Hepatocyte (in vitro differentiated cells): Measurements from ENCODE around the gene NTNG1. TPM values are rescaled to one million over a fixed set of nuclear protein-coding genes. Genes with fewer than 3 reads are reported as not detected.

Experiments used
- DNase-seq: peaks from one replicate; pipeline ENCODE4 v3.0.0-alpha.2; 2016; ENCODE audit warnings: low spot score
- H2AFZ ChIP-seq: fragments of 200-600 bp; sonication (generic); 2 replicates; pipeline ENCODE4 v1.6.0; 2016; ENCODE audit warnings: antibody characterized with exemption, mild to moderate bottlenecking
- H3K27ac ChIP-seq: fragments of 200-600 bp; sonication (generic); 2 replicates; pipeline ENCODE4 v1.5.1; 2016; ENCODE audit warnings: mild to moderate bottlenecking
- H3K27me3 ChIP-seq: fragments of 200-600 bp; sonication (generic); 2 replicates; pipeline ENCODE4 v1.6.1; 2016
- H3K36me3 ChIP-seq: fragments of 200-600 bp; sonication (generic); replicated peaks from 2 replicates; pipeline ENCODE4 v1.5.1; 2016; ENCODE audit warnings: low read depth; ENCODE audit not compliant: insufficient read depth
- H3K4me1 ChIP-seq: fragments of 200-600 bp; sonication (generic); 2 replicates; pipeline ENCODE4 v1.5.1; 2016; ENCODE audit warnings: mild to moderate bottlenecking, moderate library complexity; ENCODE audit not compliant: insufficient read depth
- H3K4me2 ChIP-seq: fragments of 200-600 bp; sonication (generic); 2 replicates; pipeline ENCODE4 v1.6.0; 2016
- H3K4me3 ChIP-seq: fragments of 200-600 bp; sonication (generic); 2 replicates; pipeline ENCODE4 v1.5.1; 2016; ENCODE audit warnings: mild to moderate bottlenecking
- H3K79me2 ChIP-seq: fragments of 200-600 bp; sonication (generic); 2 replicates; pipeline ENCODE4 v1.6.0; 2017; ENCODE audit warnings: mild to moderate bottlenecking
- H3K9me2 ChIP-seq: fragments of 200-600 bp; sonication (generic); replicated peaks from 2 replicates; pipeline ENCODE4 v1.6.0; 2017; ENCODE audit warnings: mild to moderate bottlenecking; ENCODE audit not compliant: insufficient read depth
- H3K9me3 ChIP-seq: fragments of 200-600 bp; sonication (generic); 2 replicates; pipeline ENCODE4 v1.5.1; 2016; ENCODE audit warnings: low read depth, mild to moderate bottlenecking
- H4K20me1 ChIP-seq: fragments of 200-600 bp; sonication (generic); 2 replicates; pipeline ENCODE4 v1.6.0; 2016; ENCODE audit warnings: mild to moderate bottlenecking; ENCODE audit not compliant: insufficient read depth, poor library complexity, severe bottlenecking
- CTCF ChIP-seq: fragments of 200-600 bp; sonication (generic); IDR thresholded peaks from 2 replicates; pipeline ENCODE4 v1.5.1; 2016; ENCODE audit warnings: antibody characterized with exemption, mild to moderate bottlenecking; ENCODE audit not compliant: poor library complexity
- EZH2 ChIP-seq: fragments of 200-600 bp; sonication (generic); IDR thresholded peaks from 2 replicates; pipeline ENCODE4 v1.6.1; 2016; ENCODE audit warnings: antibody characterized with exemption, mild to moderate bottlenecking, borderline replicate concordance
- EZH2phosphoT487 ChIP-seq: fragments of 200-600 bp; sonication (generic); IDR thresholded peaks from one replicate; pipeline ENCODE4 v1.6.1; 2018; ENCODE audit warnings: antibody characterized with exemption, mild to moderate bottlenecking, low read depth, moderate library complexity; ENCODE audit not compliant: unreplicated experiment, severe bottlenecking
- WGBS: methylation state at CpG from one replicate; pipeline ENCODE4 v1.1.6; 2016; ENCODE audit warnings: low lambda C conversion rate; ENCODE audit errors: missing lambda C conversion rate; 5-methylcytosine and 5-hydroxymethylcytosine counted together
- polyA plus RNA-seq: library from polyadenylated mRNA; unstranded; fragments of >200 nt; fragmentation: Nextera tagmentation; extraction: Ambion mirVana; gene quantifications from 2 replicates; pipeline ENCODE4 v1.2.1, GENCODE V29; 2016
- total RNA-seq: library from RNA; depleted of rRNA; stranded (reverse); fragments of >200 nt; gene quantifications from 2 replicates; pipeline ENCODE4 v1.2.3, GENCODE V29; 2014

The NTNG1 gene
- total and polyA plus RNA-seq, 2 experiments from 2014 or later: 1.4 to 3.9 TPM

- Histone ChIP-seq H3K79me2 (no peaks in the 10 kb centered on the region), H3K4me1 (no peaks in the 10 kb centered on the region), H4K20me1 (no peaks in the 10 kb centered on the region), H3K27ac (no peak overlapping the region), H3K4me2 (no peak overlapping the region), H3K9me2 (no peaks in the 10 kb centered on the region), H3K4me3 (no peak overlapping the region), H3K9me3 (no peaks in the 10 kb centered on the region), H3K27me3 (no peaks in the 10 kb centered on the region), H2AFZ (no peak overlapping the region), H3K36me3 (no peaks in the 10 kb centered on the region)
- WGBS: 93% methylated on average over 2 of the region's 2 CpGs
- TF ChIP-seq CTCF: no peak
- DNase-seq: no peak
Observed at GRCh38 chr1:107413546-107413945, 272.7 kb downstream of the NTNG1 start.

GRCh38 chr1:107413951-107414350 lies 273.1 kb downstream of the NTNG1 start:
- no peak overlapping the region for H2AFZ ChIP-seq
- H3K27ac ChIP-seq: no peak overlapping the region
- WGBS: 77% methylated on average over 2 of the region's 2 CpGs
- H3K9me2 ChIP-seq: no peaks in the 10 kb centered on the region
- H4K20me1 ChIP-seq: no peaks in the 10 kb centered on the region
- no peak for DNase-seq
- H3K27me3 ChIP-seq: no peaks in the 10 kb centered on the region
- no peaks in the 10 kb centered on the region for H3K36me3 ChIP-seq
- no peak overlapping the region for H3K4me2 ChIP-seq
- TF ChIP-seq EZH2phosphoT487 (no peak), CTCF (no peak), EZH2 (no peak)
- H3K4me1 ChIP-seq: no peaks in the 10 kb centered on the region
- H3K9me3 ChIP-seq: no peaks in the 10 kb centered on the region
- no peak overlapping the region for H3K4me3 ChIP-seq
- no peaks in the 10 kb centered on the region for H3K79me2 ChIP-seq

GRCh38 chr1:107414550-107414949 lies 273.7 kb downstream of the NTNG1 start:
- Histone ChIP-seq H3K79me2 (no peaks in the 10 kb centered on the region), H2AFZ (no peak overlapping the region), H3K36me3 (no peaks in the 10 kb centered on the region), H3K9me2 (no peaks in the 10 kb centered on the region), H3K27ac (no peak overlapping the region), H3K9me3 (no peaks in the 10 kb centered on the region), H3K4me3 (no peak overlapping the region), H3K4me2 (no peak overlapping the region), H3K27me3 (no peaks in the 10 kb centered on the region), H4K20me1 (no peaks in the 10 kb centered on the region), H3K4me1 (no peaks in the 10 kb centered on the region)
- no peak for TF ChIP-seq EZH2
- no peak for TF ChIP-seq CTCF
- TF ChIP-seq EZH2phosphoT487: no peak
- WGBS: 56% methylated on average over 3 of the region's 3 CpGs
- DNase-seq: no peak

- H3K4me2 ChIP-seq: no peak overlapping the region
- H3K79me2 ChIP-seq: no peaks in the 10 kb centered on the region
- no peaks in the 10 kb centered on the region for H3K4me1 ChIP-seq
- H3K27ac ChIP-seq: no peak overlapping the region
- no peaks in the 10 kb centered on the region for H3K27me3 ChIP-seq
- H3K4me3 ChIP-seq: no peak overlapping the region
- no peaks in the 10 kb centered on the region for H4K20me1 ChIP-seq
- TF ChIP-seq EZH2: no peak
- no peak for TF ChIP-seq EZH2phosphoT487
- no peak for TF ChIP-seq CTCF
- H3K9me3 ChIP-seq: no peaks in the 10 kb centered on the region
- no peak overlapping the region for H2AFZ ChIP-seq
- DNase-seq: no peak
- 39% methylated on average over 4 of the region's 4 CpGs for WGBS
- H3K36me3 ChIP-seq: no peaks in the 10 kb centered on the region
- H3K9me2 ChIP-seq: no peaks in the 10 kb centered on the region
Observed at GRCh38 chr1:107415241-107415640, 274.4 kb downstream of the NTNG1 start.
